LHCN-M2 (cell line): Measurements from ENCODE around the gene FCHSD1. TPM values are rescaled to one million over a fixed set of nuclear protein-coding genes. Genes with fewer than 3 reads are reported as not detected.
A peak's percentile ranks its signal among the peaks of the same experiment; 100 is the strongest.

ENCODE experiments used
- DNase-seq: peaks from one replicate; pipeline ENCODE4 v3.0.0-alpha.2; 2012; ENCODE audit warnings: low read depth
- polyA plus RNA-seq: library from polyadenylated mRNA; unstranded; fragments of >200 nt; gene quantifications from one replicate; pipeline ENCODE4 v1.2.1, GENCODE V29; 2012; ENCODE audit warnings: missing spikeins
- total RNA-seq: library from RNA; depleted of rRNA; stranded (reverse); fragments of >200 nt; gene quantifications from 2 replicates; pipeline ENCODE4 v1.2.3, GENCODE V29; 2014; rRNA removed

Gene FCHSD1
- total RNA-seq: 10.1 and 12.5 TPM in 2 replicates
- polyA plus RNA-seq: 7.0 TPM

GRCh38 chr5:141650851-141651727 lies at the start of gene FCHSD1:
FCHSD1 (minus strand) TSS chr5:141651418; CDS start chr5:141651368, 50 bp downstream.
- peak; percentile 40 for DNase-seq

DNA sequence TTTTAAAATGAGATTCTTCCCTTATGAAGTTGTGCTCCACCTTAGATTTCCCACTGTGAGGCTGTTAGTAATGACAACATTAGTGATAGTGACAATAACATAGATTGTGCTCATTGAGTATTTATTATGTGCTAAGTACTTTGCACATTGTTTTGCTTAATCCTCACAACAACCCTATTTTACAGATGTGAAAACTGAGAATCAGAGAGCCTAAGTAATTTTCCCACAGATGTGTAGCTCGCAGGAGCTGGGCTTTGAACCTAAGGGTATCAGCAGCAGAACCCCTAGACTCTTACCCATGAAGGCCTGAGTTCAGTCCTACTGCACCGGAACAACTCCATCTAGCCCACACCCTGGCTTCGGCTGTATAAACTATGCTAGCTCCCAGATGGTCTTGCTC lies 46.4 kb upstream of the FCHSD1 start:
- DNase-seq: no peak

- DNase-seq: no peak
Measured at GRCh38 chr5:141696431-141696830, 45.2 kb upstream of the FCHSD1 start.

GRCh38 chr5:141695627-141696215 lies 44.5 kb upstream of the FCHSD1 start:
- peak; percentile 74 for DNase-seq

GRCh38 chr5:141694479-141694878 lies 43.3 kb upstream of the FCHSD1 start:
- DNase-seq: no peak

DNA sequence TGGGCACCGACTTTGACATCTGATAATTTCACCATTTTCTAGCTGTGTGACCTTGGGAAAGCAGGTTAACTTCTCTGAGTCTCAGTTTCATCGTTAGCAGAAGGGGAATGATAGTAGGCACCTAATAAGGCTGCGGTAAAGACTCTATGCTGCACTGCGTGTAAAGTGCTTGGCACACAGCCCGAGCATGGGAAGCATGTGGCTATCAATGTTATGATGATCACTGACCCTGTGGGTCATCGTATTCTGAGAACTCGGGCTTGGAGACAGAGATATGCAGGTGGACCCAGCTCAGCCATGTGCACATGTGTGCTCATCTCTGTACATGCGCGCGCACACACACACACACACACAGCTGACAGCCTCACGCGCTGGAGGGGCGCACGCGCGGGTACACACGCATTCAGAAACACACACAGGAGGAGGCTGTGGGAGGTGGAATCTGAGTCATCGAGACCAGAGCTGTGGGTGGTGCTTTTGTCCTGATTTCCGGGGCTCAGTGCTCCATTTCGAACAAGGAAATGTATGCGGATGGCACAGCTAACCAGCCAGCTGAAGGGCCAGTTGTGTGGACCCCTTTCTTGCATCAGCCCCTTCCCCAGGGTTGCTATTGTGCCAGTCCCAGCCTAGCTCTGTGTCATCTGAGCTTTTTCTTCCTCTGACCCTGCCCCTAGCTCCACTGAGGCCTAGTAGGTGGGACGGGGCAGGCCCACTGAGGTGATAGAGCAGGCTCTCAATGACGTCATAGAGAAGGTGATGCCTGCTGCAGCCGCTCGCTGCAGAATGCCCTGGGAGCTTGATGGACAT lies 41.9 kb upstream of the FCHSD1 start:
- DNase-seq: no peak

GRCh38 chr5:141692533-141692888 lies 41.3 kb upstream of the FCHSD1 start:
- no peak for DNase-seq

DNA sequence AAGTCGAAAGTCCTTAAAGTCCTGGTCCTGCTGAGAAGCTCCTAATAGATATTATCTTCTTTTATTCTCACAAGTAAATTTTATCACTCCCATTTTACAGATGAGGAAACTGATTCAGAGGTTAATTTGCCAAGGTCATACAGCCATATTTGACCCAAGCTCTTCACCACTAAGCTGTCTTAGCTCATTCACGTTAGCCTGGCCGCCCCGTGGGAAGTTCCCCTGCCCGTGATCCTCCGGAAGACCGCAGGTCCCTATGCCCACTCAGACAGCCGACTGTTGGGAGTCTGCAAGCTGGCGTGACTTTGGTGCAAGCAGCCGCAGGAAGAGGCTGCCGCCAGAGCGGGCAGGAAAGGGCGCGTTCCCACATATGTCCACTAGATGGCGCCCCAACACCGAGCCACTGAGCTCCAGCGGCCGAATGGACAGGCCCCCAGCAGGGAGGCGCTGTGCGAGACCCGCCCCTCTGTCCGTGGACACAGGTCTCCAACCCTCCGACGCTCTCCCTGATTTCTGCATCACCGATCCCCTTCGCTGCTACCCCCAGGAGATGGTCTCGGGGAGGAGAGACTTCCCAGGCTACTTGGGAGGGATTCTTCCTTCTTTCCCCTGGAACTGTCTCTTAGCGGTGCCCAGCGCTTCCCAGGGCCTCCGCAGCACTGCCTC lies 40.8 kb upstream of the FCHSD1 start:
- peak; percentile 57 for DNase-seq

- DNase-seq: no peak
Measured at GRCh38 chr5:141691286-141691866, 40.2 kb upstream of the FCHSD1 start.

GRCh38 chr5:141686648-141687416 lies 35.6 kb upstream of the FCHSD1 start:
- DNase-seq: no peak

- DNase-seq: no peak
Measured at GRCh38 chr5:141685591-141685990, 34.4 kb upstream of the FCHSD1 start.

DNA sequence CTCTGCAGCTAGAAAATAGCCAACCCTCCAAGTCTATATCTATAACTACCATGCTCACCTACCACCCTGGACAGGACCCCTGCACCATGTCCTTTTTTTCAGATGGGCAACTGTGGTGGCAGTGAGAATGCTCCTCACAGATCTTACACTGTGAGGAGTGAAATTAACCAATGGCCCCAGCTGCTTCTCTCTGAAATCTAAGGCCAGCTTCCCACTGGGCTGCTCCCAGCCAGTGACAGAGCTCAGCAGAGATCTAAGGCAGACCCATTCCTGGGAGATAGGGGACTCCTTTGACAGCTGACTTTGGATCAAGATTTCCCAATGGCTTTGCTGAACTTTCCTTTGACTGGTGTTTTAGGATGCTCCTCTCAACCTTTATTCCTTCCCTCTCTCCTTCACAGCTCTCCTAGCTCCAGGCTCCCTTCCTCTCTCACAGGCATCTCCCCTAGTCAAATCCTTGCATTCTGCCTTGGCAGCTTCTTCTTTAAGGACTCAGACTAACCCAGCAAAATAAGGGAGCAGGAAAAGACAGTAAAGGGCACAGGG lies 32.5 kb upstream of the FCHSD1 start:
- no peak for DNase-seq

DNA sequence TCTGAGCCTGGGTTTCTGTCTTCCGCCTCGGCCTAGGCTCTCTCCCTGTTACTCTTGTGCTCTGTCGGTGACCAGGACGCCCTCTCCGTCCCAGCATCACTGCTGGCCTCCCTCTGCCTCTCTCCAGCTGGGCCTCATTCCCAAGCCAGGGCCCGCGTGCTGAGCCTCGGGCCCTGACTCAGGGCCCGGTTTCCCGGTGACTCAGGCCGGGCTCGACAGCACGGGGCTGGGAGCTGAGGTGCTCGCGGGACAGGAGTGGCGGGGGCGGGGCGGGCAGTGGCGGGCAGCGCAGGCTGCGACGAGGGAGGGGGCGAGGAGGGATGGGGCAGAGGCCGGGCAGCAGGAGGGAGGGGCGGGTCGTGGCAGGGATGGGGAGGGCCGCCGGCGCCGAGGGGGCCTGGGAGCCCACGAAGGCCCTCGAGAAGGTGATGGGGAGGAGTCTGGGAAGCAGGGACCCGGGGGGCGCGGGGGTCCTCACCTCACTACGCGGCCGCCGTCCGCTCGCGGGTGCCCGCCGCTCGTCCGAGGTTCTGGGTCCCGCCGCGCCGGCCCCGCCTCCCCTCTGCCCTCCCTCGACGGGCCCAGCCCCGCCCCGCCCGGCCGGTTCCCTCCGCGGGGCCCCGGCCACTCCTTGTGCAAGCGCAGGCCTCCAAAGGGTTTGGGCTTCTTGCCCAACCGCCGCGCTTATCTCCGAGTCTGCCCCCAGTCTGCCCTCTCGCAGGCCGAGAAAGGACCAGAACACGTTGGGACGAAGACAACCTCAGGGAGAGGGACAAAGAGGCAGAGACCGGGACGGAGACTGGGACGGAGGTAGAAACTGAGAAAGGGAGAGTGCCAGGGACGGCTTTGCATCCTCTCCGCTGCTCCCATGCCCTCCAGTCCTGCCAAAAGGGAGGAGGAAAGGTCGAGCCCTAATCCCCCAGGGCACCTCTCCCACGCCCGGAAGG lies 30.8 kb upstream of the FCHSD1 start, which contains the start of gene ARAP3:
Gene ARAP3, minus strand, starts transcription at position 536 of the 947 bp plus-strand sequence. CDS start 1,744 bp downstream, outside the sequence.
- DNase-seq: peak; percentile 59

- no peak for DNase-seq
Measured at GRCh38 chr5:141681295-141681694, 30.1 kb upstream of the FCHSD1 start.

GRCh38 chr5:141680751-141681201 lies 29.6 kb upstream of the FCHSD1 start:
- no peak for DNase-seq

- no peak for DNase-seq
Measured at GRCh38 chr5:141680178-141680577, 29.0 kb upstream of the FCHSD1 start.

- no peak for DNase-seq
Measured at GRCh38 chr5:141677415-141677814, 26.2 kb upstream of the FCHSD1 start.

DNA sequence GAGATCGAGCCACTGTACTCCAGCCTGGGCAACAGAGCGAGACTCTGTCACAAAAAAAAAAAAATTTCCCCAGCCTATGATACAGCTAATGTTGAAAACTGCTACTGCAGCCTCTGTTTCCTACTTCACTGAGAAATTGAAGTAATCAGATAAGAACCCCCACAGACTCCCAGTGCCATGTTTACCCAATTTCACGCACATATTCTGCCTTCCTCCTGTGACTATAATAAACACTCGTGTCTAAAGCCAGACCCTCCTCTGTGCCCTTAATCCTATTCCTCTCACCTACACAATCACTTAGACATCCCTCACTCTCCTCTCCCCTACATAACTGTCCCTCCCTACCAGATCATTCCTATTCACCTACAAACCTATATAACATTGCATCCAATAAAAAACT lies 24.5 kb upstream of the FCHSD1 start:
- no peak for DNase-seq

- no peak for DNase-seq
Measured at GRCh38 chr5:141674747-141675146, 23.5 kb upstream of the FCHSD1 start.
